ENCODE results near the gene ESRRA.

ESRRA gene

GRCh38 chr11:64275031-64275800 is 30.1 kb upstream of the ESRRA start:
- DNase-seq, result no peak

DNA sequence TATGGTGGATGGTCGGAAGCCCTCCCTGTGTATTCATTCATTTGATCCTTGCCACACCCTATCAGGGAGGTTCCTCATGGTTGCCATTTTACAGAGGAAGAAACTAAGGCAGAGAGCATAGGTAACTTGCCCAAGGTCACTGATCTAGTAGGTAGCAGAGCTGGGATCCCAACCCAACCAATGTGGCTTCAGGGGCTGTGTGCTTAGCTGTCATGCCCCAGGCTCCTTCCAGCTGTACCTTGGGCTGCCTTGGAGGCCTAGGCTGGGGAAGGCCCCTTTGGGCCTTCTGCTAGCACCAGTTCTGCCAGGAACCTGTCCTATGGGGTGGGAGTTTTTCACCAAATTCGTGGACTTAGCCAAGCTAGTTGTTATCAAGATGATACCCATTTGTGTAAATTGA is 29.5 kb upstream of the ESRRA start:
- no peak for DNase-seq

- no peak for DNase-seq
Observed at GRCh38 chr11:64276653-64277431, 28.5 kb upstream of the ESRRA start.

- no peak for DNase-seq
Observed at GRCh38 chr11:64278576-64279190, 26.6 kb upstream of the ESRRA start.

DNA sequence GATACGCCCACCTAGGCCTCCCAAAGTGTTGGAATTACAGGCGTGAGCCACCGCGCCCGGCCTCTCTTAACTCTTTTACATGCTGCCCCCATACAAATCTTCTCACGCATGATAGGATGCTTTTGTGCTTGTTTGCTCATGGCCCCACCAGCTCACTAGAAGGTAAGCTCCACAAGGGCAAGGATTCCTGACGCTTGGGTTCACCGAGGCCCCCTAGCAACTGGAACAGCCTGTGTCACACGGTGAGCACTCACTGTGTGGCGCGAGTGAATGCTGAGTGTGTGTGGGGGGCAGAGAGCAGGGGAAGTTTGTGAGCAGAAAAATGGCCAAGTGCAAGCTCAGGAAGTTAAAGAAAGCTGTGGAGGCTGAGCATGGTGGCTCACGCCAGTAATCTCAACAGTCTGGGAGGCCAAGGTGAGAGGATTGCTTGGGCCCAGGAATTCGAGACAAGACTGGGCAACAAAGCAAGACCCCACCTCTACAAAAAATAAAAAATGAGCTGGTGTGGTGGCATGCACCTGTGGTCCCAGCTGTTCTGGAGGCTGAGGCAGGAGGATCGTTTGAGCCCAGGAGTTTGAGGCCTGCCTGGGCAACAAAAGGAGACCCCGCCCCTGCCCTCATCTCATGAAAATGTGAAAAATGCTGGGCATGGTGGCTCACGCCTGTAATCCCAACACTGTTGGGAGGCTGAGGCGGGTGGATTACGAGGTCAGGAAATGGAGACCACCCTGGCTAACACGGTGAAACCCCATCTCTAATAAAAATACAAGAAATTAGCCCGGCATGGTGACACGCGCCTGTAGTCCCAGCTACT is 23.2 kb upstream of the ESRRA start:
- no peak for DNase-seq

DNA sequence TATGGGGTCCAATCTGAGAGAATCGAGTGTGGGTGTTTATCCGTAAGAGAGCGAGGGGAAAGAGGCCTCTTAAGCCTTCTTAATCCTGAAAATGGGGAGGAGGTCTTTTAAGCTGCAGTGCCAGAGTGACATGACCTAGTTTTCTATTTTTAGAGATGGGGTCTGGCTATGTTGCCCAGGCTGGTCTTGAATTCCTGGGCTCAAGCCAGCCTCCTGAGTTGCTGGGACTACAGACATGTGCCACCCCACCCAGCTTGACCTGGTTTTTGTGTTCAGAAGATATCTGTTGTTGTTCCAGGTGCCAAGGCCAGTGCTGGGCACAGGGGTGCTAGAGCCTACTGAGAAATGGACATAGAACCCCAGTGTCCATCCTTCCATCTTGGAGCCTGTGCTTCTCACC is 22.2 kb upstream of the ESRRA start:
- no peak for DNase-seq

GRCh38 chr11:64284048-64284961 is 21.0 kb upstream of the ESRRA start, which contains the start of gene BAD:
TSS of gene BAD (minus strand) at chr11:64284665. CDS start at chr11:64284368, 297 bp downstream.
- DNase-seq, result peak; percentile 90

DNA sequence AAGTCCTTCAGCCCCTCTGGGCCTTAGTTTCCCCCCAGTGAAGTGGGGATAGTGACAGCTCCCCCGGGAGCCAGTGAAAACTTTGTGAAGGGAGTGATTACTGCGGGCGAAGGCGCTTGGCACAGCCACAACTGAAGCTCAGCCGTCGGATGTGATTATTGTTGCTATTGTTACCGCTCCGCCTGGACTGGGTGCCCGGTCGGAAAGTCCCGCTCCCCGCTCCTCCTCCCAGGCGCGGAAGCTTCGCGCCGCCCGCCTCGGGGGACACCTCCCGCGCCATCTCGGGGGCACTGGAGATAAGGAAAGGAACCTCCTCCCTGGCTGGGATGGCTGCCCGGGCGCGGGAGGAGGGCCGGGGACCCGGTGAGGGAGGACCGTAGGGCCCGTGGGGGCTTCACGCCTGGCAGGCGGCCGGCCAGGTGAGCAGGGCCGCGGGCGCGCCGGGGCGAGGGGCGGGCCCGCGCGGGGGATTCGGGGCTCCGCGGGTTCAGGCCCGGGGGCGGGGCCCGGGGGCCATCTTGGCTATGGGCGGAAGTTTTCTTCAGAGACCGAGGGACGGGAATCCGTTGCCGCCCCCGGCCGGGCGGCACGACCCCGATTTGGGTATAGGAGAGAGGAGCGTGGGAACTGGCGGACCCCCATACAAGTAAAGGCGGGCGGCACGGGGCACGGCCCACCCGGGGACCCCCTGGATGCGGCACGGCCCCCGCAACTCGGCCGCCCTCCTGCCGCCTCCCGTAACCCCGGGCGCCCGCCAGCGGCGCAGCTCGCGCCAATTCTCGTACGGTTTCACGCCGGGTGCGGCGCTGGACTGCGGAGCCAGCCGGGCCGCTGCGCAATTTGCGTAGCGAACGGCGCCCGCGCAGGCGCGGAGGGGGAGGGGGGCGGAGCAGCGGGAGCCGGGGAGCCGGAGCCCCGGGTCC is 20.1 kb upstream of the ESRRA start, which contains the start of gene GPR137:
GPR137 (plus strand) TSS at position 887 of the 923 bp plus-strand sequence. CDS start 677 bp downstream, outside the sequence.
- DNase-seq, result peak; percentile 91

DNA sequence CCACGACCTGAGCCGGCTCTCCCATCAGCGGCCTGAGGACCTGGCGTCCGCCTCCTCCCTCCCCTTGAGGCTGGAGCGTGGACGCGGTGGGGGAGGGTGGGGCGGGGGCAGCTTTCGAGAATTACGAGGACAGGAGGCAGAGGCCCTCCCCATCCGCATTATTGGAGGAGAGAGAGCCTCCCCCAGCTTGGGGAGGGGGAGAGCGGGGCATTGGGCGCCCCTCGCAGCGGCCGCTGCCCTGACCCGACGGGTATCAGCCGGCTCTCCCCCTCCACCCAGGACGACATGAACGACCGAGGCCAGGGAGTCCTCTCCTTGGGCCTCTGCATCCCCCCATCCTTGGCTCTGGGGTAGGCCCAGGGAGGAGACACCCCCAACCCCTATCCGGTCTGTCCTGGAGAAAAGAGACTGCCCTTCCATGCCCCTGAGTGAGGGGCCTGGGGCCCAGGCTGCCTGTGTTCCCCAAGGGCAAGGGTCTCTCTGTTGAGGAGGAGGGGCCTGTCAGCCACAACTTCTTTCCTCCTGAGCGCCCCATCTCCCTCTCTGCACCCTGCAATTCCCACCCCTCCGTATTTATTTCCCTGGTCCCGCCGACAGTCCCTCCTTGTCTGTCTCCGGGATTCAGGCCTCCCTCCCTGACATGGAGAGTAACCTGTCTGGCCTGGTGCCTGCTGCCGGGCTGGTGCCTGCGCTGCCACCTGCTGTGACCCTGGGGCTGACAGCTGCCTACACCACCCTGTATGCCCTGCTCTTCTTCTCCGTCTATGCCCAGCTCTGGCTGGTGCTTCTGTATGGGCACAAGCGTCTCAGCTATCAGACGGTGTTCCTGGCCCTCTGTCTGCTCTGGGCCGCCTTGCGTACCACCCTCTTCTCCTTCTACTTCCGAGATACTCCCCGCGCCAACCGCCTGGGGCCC is 19.2 kb upstream of the ESRRA start:
- no peak for DNase-seq

GRCh38 chr11:64286801-64287159 is 18.5 kb upstream of the ESRRA start:
- DNase-seq, result no peak

DNA sequence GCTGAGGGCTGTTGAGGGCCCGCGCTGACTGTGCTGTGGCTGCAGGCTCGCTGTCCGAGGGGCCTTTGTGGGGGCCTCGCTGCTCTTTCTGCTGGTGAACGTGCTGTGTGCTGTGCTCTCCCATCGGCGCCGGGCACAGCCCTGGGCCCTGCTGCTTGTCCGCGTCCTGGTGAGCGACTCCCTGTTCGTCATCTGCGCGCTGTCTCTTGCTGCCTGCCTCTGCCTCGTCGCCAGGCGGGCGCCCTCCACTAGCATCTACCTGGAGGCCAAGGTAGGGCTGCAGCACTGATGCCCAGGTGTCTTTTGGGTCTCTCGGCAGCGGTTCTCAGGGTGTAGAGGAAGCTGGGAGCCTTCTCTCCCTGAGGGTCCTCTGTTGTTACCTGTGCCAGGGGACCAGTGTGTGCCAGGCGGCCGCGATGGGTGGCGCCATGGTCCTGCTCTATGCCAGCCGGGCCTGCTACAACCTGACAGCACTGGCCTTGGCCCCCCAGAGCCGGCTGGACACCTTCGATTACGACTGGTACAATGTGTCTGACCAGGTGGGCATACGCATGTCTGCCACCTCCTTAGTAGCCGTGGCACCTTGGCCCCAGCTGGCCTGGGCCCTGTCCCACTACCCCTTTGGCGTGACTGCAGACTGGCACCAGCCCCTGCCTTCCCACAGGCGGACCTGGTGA is 17.5 kb upstream of the ESRRA start:
- DNase-seq, result no peak

GRCh38 chr11:64288353-64288750 is 17.0 kb upstream of the ESRRA start:
- no peak for DNase-seq

DNA sequence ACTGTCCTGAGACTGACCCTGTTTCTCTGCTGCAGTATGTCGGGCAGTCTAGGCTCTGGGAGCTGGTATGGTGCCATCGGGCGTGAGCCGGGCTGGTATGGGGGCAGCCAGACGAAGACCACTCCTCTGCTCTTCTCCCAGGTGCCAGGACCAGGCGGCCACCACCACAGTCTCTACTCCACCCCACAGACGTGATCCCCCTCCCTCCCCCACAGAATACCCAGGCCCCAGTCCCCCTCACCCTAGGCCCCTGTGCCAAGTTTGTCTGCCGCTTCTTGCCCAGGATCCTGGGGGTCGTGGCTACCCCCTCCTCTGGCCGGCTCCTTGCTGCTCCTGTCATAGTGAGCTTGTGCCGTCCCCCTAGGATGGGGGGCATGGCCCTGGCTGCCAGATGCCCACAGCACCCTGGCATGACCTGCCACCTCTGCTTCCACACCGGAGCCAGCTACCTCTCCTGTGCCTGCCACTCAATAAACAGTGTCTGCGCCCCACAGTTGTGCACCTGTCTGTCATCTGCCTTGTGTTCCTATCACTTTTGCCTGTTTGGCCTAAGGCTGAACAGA is 16.2 kb upstream of the ESRRA start:
- no peak for DNase-seq

- DNase-seq, result no peak
Observed at GRCh38 chr11:64290352-64291261, 14.7 kb upstream of the ESRRA start.

GRCh38 chr11:64291262-64291751 is 14.0 kb upstream of the ESRRA start, which contains the start of gene KCNK4:
TSS of gene KCNK4 (plus strand) at chr11:64291302. CDS start at chr11:64293019, 1,717 bp downstream.
- no peak for DNase-seq

GRCh38 chr11:64291752-64292459 is 13.4 kb upstream of the ESRRA start:
- DNase-seq, result no peak

All from stimulated activated CD4-positive, alpha-beta T cell treated with anti-CD3 and anti-CD28 coated beads, Interleukin-4, amount 100 ng/mL, for 1 hour (primary cell).